GM18870 (cell line): ENCODE results near the gene BRSK1.

ENCODE experiments used
- ATAC-seq: cut with Tn5 transposase; IDR thresholded peaks from one replicate; pipeline ENCODE4 v1.9.1; 2021; ENCODE audit warnings: moderate library complexity; ENCODE audit not compliant: unreplicated experiment

The BRSK1 gene

GRCh38 chr19:55253842-55254624 is 29.8 kb upstream of the BRSK1 start:
- no peak for ATAC-seq

GRCh38 chr19:55254625-55254977 is 29.2 kb upstream of the BRSK1 start:
- no peak for ATAC-seq

- ATAC-seq, result no peak
These were observed 28.0 kb upstream of the BRSK1 start for GRCh38 chr19:55255618-55256423.

GRCh38 chr19:55256562-55257460 is 27.0 kb upstream of the BRSK1 start:
- no peak for ATAC-seq

GRCh38 chr19:55257461-55258420 is 26.1 kb upstream of the BRSK1 start:
- no peak for ATAC-seq

GRCh38 chr19:55258476-55258827 is 25.3 kb upstream of the BRSK1 start:
- no peak for ATAC-seq

- peak; percentile 75 for ATAC-seq
These were observed 24.8 kb upstream of the BRSK1 start, which contains the start of gene PPP6R1 for GRCh38 chr19:55258828-55259539. PPP6R1 (minus strand) TSS chr19:55259017; CDS start chr19:55247103, 11,914 bp downstream.

GRCh38 chr19:55259540-55260210 is 24.1 kb upstream of the BRSK1 start:
- ATAC-seq, result peak; percentile 1

GRCh38 chr19:55261671-55262126 is 22.1 kb upstream of the BRSK1 start:
- ATAC-seq, result no peak

- no peak for ATAC-seq
These were observed 21.4 kb upstream of the BRSK1 start for GRCh38 chr19:55262359-55262758.

GRCh38 chr19:55264531-55264930 is 19.3 kb upstream of the BRSK1 start:
- no peak for ATAC-seq

- ATAC-seq, result no peak
These were observed 18.6 kb upstream of the BRSK1 start for GRCh38 chr19:55265173-55265572.

- no peak for ATAC-seq
These were observed 17.9 kb upstream of the BRSK1 start for GRCh38 chr19:55265723-55266386.

- ATAC-seq, result no peak
These were observed 17.4 kb upstream of the BRSK1 start for GRCh38 chr19:55266404-55266803.

GRCh38 chr19:55266840-55267239 is 17.0 kb upstream of the BRSK1 start:
- no peak for ATAC-seq

- no peak for ATAC-seq
These were observed 14.5 kb upstream of the BRSK1 start for GRCh38 chr19:55269299-55269698.

GRCh38 chr19:55270172-55270942 is 13.4 kb upstream of the BRSK1 start:
- no peak for ATAC-seq

GRCh38 chr19:55272142-55272541 is 11.7 kb upstream of the BRSK1 start:
- ATAC-seq, result no peak
